ENCODE results near the gene CDIP1. TPM values are rescaled to one million over a fixed set of nuclear protein-coding genes. Genes with fewer than 3 reads are reported as not detected.

The CDIP1 gene
- total RNA-seq, 2 experiments from 2014 or later = 13.5 to 34.2 TPM

- TF ChIP-seq EZH2phosphoT487 (IDR thresholded peaks at IDR 0.05; ENCODE audit: borderline replicate concordance, low read depth, low read length) = no peak
- no peak for TF ChIP-seq CTCF (conservative IDR thresholded peaks at IDR 0.05; ENCODE audit: low read length)
- H3K9me2 ChIP-seq (ENCODE audit: insufficient read depth, low read length) = no peaks in the 10 kb centered on the region
- POLR2A ChIA-PET = interaction anchor here (0.6 kb wide), 1 partner anchor 501 kb away, joined by 6 read pairs; no protein-coding TSS in a partner anchor
- intact Hi-C loops (cut with micrococcal nuclease; ENCODE audit: unreplicated experiment) = no loop called here
- H3K4me2 ChIP-seq (ENCODE audit: low read length) = no peak overlapping the region
- H2AFZ ChIP-seq (ENCODE audit: low read length) = no peak overlapping the region
- H3K27ac ChIP-seq (ENCODE audit: low read depth, low read length, poor library complexity, severe bottlenecking) = no peak overlapping the region
- no peak overlapping the region for H3K4me3 ChIP-seq (ENCODE audit: low read depth, low read length, poor library complexity, severe bottlenecking)
- H3K9me3 ChIP-seq (ENCODE audit: low read length) = no peaks in the 10 kb centered on the region
- no peaks in the 10 kb centered on the region for H4K20me1 ChIP-seq (ENCODE audit: insufficient read depth, low read length)
- peaks cover 42% of the 10 kb centered on the region for H3K36me3 ChIP-seq (ENCODE audit: insufficient read depth, low read length)
- H3K4me1 ChIP-seq (ENCODE audit: insufficient read depth, low read length, poor library complexity, severe bottlenecking) = no peaks in the 10 kb centered on the region
- H3K79me2 ChIP-seq (ENCODE audit: insufficient read depth, low read depth, low read length) = no peaks in the 10 kb centered on the region; the same call in 1 of the 2 replicates
- DNase-seq (ENCODE audit: low spot score) = no peak
- BruUV-seq (replicated peaks) = no TSS peak
- CTCF ChIA-PET (ENCODE audit: unreplicated experiment) = no interaction called here
Measured at GRCh38 chr16:4491898-4492297, 46.7 kb downstream of the CDIP1 start.

- no peak overlapping the region for H3K4me3 ChIP-seq (ENCODE audit: low read depth, low read length, poor library complexity, severe bottlenecking)
- no peak overlapping the region for H3K4me2 ChIP-seq (ENCODE audit: low read length)
- BruUV-seq (replicated peaks) = no TSS peak
- H4K20me1 ChIP-seq (ENCODE audit: insufficient read depth, low read length) = no peaks in the 10 kb centered on the region
- DNase-seq (ENCODE audit: low spot score) = no peak
- H3K27ac ChIP-seq (ENCODE audit: low read depth, low read length, poor library complexity, severe bottlenecking) = no peak overlapping the region
- POLR2A ChIA-PET = no interaction called here
- TF ChIP-seq CTCF (conservative IDR thresholded peaks at IDR 0.05; ENCODE audit: low read length) = no peak
- no peak for TF ChIP-seq EZH2phosphoT487 (IDR thresholded peaks at IDR 0.05; ENCODE audit: borderline replicate concordance, low read depth, low read length)
- no peaks in the 10 kb centered on the region for H3K4me1 ChIP-seq (ENCODE audit: insufficient read depth, low read length, poor library complexity, severe bottlenecking)
- no peaks in the 10 kb centered on the region for H3K9me3 ChIP-seq (ENCODE audit: low read length)
- peaks cover 54% of the 10 kb centered on the region for H3K36me3 ChIP-seq (ENCODE audit: insufficient read depth, low read length)
- no peaks in the 10 kb centered on the region for H3K9me2 ChIP-seq (ENCODE audit: insufficient read depth, low read length)
- intact Hi-C loops (cut with micrococcal nuclease; ENCODE audit: unreplicated experiment) = no loop called here
- CTCF ChIA-PET (ENCODE audit: unreplicated experiment) = no interaction called here
- no peaks in the 10 kb centered on the region; the same call in 1 of the 2 replicates for H3K79me2 ChIP-seq (ENCODE audit: insufficient read depth, low read depth, low read length)
- no peak overlapping the region for H2AFZ ChIP-seq (ENCODE audit: low read length)
Measured at GRCh38 chr16:4489030-4489429, 49.5 kb downstream of the CDIP1 start.

GRCh38 chr16:4488499-4488967, 50.0 kb downstream of the CDIP1 start:
- H3K36me3 ChIP-seq (ENCODE audit: insufficient read depth, low read length) = peaks cover 56% of the 10 kb centered on the region
- H3K4me2 ChIP-seq (ENCODE audit: low read length) = no peak overlapping the region
- H3K79me2 ChIP-seq (ENCODE audit: insufficient read depth, low read depth, low read length) = no peaks in the 10 kb centered on the region; the same call in 1 of the 2 replicates
- TF ChIP-seq CTCF (conservative IDR thresholded peaks at IDR 0.05; ENCODE audit: low read length) = no peak
- TF ChIP-seq EZH2phosphoT487 (IDR thresholded peaks at IDR 0.05; ENCODE audit: borderline replicate concordance, low read depth, low read length) = no peak
- no peaks in the 10 kb centered on the region for H4K20me1 ChIP-seq (ENCODE audit: insufficient read depth, low read length)
- no peak for DNase-seq (ENCODE audit: low spot score)
- H3K9me3 ChIP-seq (ENCODE audit: low read length) = no peaks in the 10 kb centered on the region
- no peak overlapping the region for H2AFZ ChIP-seq (ENCODE audit: low read length)
- ChIA-PET POLR2A (no interaction called here), CTCF (ENCODE audit: unreplicated experiment) (no interaction called here)
- no TSS peak for BruUV-seq (replicated peaks)
- H3K4me3 ChIP-seq (ENCODE audit: low read depth, low read length, poor library complexity, severe bottlenecking) = no peak overlapping the region
- H3K4me1 ChIP-seq (ENCODE audit: insufficient read depth, low read length, poor library complexity, severe bottlenecking) = no peaks in the 10 kb centered on the region
- intact Hi-C loops (cut with micrococcal nuclease; ENCODE audit: unreplicated experiment) = no loop called here
- no peak overlapping the region for H3K27ac ChIP-seq (ENCODE audit: low read depth, low read length, poor library complexity, severe bottlenecking)
- H3K9me2 ChIP-seq (ENCODE audit: insufficient read depth, low read length) = no peaks in the 10 kb centered on the region

All from OCI-LY7 (cell line).